Gastroesophageal sphincter (tissue), 3 donors: ENCODE measurements around the gene TRAM2.

Experiments used
- POLR2A ChIP-seq, 2 donors: fragments of 450-650 bp; IDR thresholded peaks; one replicate each; pipeline ENCODE4 v1.6.1; 2017; ENCODE audit warnings: antibody characterized with exemption in 2 of 2, mild to moderate bottlenecking in 2 of 2, moderate library complexity in 1 of 2
- POLR2AphosphoS5 ChIP-seq: sonication (generic); formaldehyde crosslinking; IDR thresholded peaks from one replicate; pipeline ENCODE4 v1.6.1; 2017; ENCODE audit warnings: antibody characterized with exemption
- TF ChIP-seq, protein P1 (sequence below), 4 experiments: fragments of 200-600 bp in 2 of 4; fragments of 450-650 bp in 2 of 4; sonication (generic) in 1 of 4; IDR thresholded peaks; one replicate each; pipeline ENCODE4 v1.5.1; 2017 to 2019; ENCODE audit warnings: antibody characterized with exemption in 4 of 4, mild to moderate bottlenecking in 2 of 4, moderate library complexity in 2 of 4

DNA sequence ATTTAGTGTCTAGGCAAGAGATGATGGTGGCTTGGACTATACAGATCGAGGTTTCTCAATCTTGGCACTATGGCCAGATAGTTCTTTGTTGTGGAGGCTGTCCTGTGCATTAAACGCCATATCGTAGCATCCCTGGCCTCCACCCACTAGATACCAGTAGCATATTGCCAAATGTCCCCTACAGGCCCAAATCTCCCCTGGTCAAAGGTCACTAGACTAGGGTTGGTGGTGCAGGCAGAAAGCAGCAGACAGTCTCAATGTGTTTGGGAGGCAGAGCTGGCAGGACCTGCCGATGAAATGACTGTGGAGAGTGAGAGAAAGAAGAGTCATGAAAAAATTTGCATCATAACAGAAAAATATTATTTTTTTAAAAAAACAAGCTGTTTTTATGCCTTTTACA, 63.0 kb downstream of the TRAM2 start:
- no peak for TF ChIP-seq POLR2A (IDR thresholded peaks at IDR 0.05)
- no peak for TF ChIP-seq POLR2AphosphoS5
- TF ChIP-seq, protein P1, sequence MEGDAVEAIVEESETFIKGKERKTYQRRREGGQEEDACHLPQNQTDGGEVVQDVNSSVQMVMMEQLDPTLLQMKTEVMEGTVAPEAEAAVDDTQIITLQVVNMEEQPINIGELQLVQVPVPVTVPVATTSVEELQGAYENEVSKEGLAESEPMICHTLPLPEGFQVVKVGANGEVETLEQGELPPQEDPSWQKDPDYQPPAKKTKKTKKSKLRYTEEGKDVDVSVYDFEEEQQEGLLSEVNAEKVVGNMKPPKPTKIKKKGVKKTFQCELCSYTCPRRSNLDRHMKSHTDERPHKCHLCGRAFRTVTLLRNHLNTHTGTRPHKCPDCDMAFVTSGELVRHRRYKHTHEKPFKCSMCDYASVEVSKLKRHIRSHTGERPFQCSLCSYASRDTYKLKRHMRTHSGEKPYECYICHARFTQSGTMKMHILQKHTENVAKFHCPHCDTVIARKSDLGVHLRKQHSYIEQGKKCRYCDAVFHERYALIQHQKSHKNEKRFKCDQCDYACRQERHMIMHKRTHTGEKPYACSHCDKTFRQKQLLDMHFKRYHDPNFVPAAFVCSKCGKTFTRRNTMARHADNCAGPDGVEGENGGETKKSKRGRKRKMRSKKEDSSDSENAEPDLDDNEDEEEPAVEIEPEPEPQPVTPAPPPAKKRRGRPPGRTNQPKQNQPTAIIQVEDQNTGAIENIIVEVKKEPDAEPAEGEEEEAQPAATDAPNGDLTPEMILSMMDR (IDR thresholded peaks at IDR 0.05), result no peak
